ENCODE measurements around the gene PSMD13.

The PSMD13 gene

GRCh38 chr11:223884-224283 lies 12.9 kb upstream of the PSMD13 start:
- TF ChIP-seq GATA2 (IDR thresholded peaks at IDR 0.05; ENCODE audit: low read depth, low read length) (no peak), GATA3 (IDR thresholded peaks at IDR 0.05; ENCODE audit: low read depth, low read length) (no peak)

- TF ChIP-seq GATA2 (IDR thresholded peaks at IDR 0.05; ENCODE audit: low read depth, low read length) (no peak), GATA3 (IDR thresholded peaks at IDR 0.05; ENCODE audit: low read depth, low read length) (no peak)
These were observed 12.4 kb upstream of the PSMD13 start for GRCh38 chr11:224424-224823.

- no peak for TF ChIP-seq GATA2 (IDR thresholded peaks at IDR 0.05; ENCODE audit: low read depth, low read length)
- TF ChIP-seq GATA3 (IDR thresholded peaks at IDR 0.05; ENCODE audit: low read depth, low read length) = no peak
These were observed 10.9 kb upstream of the PSMD13 start for GRCh38 chr11:225734-226453.

- TF ChIP-seq GATA2 (IDR thresholded peaks at IDR 0.05; ENCODE audit: low read depth, low read length) = no peak
- TF ChIP-seq GATA3 (IDR thresholded peaks at IDR 0.05; ENCODE audit: low read depth, low read length) = no peak
These were observed 8.9 kb upstream of the PSMD13 start for GRCh38 chr11:227824-228379.

GRCh38 chr11:230431-230830 lies 6.3 kb upstream of the PSMD13 start:
- no peak for TF ChIP-seq GATA3 (IDR thresholded peaks at IDR 0.05; ENCODE audit: low read depth, low read length)
- no peak for TF ChIP-seq GATA2 (IDR thresholded peaks at IDR 0.05; ENCODE audit: low read depth, low read length)

- no peak for TF ChIP-seq GATA3 (IDR thresholded peaks at IDR 0.05; ENCODE audit: low read depth, low read length)
- TF ChIP-seq GATA2 (IDR thresholded peaks at IDR 0.05; ENCODE audit: low read depth, low read length) = no peak
These were observed 3.8 kb upstream of the PSMD13 start for GRCh38 chr11:232783-233565.

GRCh38 chr11:235180-235579 lies 1.6 kb upstream of the PSMD13 start:
- TF ChIP-seq GATA2 (IDR thresholded peaks at IDR 0.05; ENCODE audit: low read depth, low read length) (no peak), GATA3 (IDR thresholded peaks at IDR 0.05; ENCODE audit: low read depth, low read length) (no peak)

- TF ChIP-seq GATA2 (IDR thresholded peaks at IDR 0.05; ENCODE audit: low read depth, low read length) (no peak), GATA3 (IDR thresholded peaks at IDR 0.05; ENCODE audit: low read depth, low read length) (no peak)
These were observed 1.2 kb upstream of the PSMD13 start for GRCh38 chr11:235609-235996.

GRCh38 chr11:235997-236773 lies 591 bp upstream of the PSMD13 start, which contains the start of gene SIRT3:
Gene SIRT3 (minus strand): TSS chr11:236342. CDS start chr11:236328, 14 bp downstream.
- TF ChIP-seq GATA3 (IDR thresholded peaks at IDR 0.05; ENCODE audit: low read depth, low read length) (no peak), GATA2 (IDR thresholded peaks at IDR 0.05; ENCODE audit: low read depth, low read length) (no peak)

- TF ChIP-seq GATA2 (IDR thresholded peaks at IDR 0.05; ENCODE audit: low read depth, low read length) (no peak), GATA3 (IDR thresholded peaks at IDR 0.05; ENCODE audit: low read depth, low read length) (no peak)
These were observed 3.5 kb downstream of the PSMD13 start for GRCh38 chr11:240315-240714.

- TF ChIP-seq GATA2 (IDR thresholded peaks at IDR 0.05; ENCODE audit: low read depth, low read length) (no peak), GATA3 (IDR thresholded peaks at IDR 0.05; ENCODE audit: low read depth, low read length) (no peak)
These were observed 4.9 kb downstream of the PSMD13 start for GRCh38 chr11:241634-242033.

GRCh38 chr11:244376-244775 lies 7.6 kb downstream of the PSMD13 start:
- TF ChIP-seq GATA3 (IDR thresholded peaks at IDR 0.05; ENCODE audit: low read depth, low read length) (no peak), GATA2 (IDR thresholded peaks at IDR 0.05; ENCODE audit: low read depth, low read length) (no peak)

- no peak for TF ChIP-seq GATA3 (IDR thresholded peaks at IDR 0.05; ENCODE audit: low read depth, low read length)
- no peak for TF ChIP-seq GATA2 (IDR thresholded peaks at IDR 0.05; ENCODE audit: low read depth, low read length)
These were observed 12.3 kb downstream of the PSMD13 start for GRCh38 chr11:249062-249461.

- no peak for TF ChIP-seq GATA3 (IDR thresholded peaks at IDR 0.05; ENCODE audit: low read depth, low read length)
- TF ChIP-seq GATA2 (IDR thresholded peaks at IDR 0.05; ENCODE audit: low read depth, low read length) = no peak
These were observed 13.5 kb downstream of the PSMD13 start for GRCh38 chr11:250274-250673.
